GM10248 (cell line): ENCODE data around the gene KLHL21.

Source experiments
- CTCF ChIA-PET: fragments of 300-600 bp; sonication (Branson Sonifier 250); formaldehyde crosslinking; extraction: SDS; loops from one replicate; lab custom pipeline; 2021; ENCODE audit warnings: antibody characterized with exemption; lab: Yijun Ruan, JAX
- POLR2A ChIA-PET: fragments of 350-650 bp; sonication (Branson Sonifier 250); formaldehyde crosslinking; extraction: SDS; loops from one replicate; lab custom pipeline; 2020; ENCODE audit warnings: antibody characterized with exemption; lab: Yijun Ruan, JAX
- DNase-seq: peaks from one replicate; pipeline ENCODE4 v3.0.0; 2012; ENCODE audit errors: extremely low spot score
- CTCF ChIP-seq: IDR thresholded peaks from 2 replicates; pipeline ENCODE4 v1.5.1; 2012; ENCODE audit warnings: mild to moderate bottlenecking, low read depth; ENCODE audit errors: extremely low read depth, missing control alignments, control extremely low read depth

The KLHL21 gene

GRCh38 chr1:6614929-6615785, 12.5 kb upstream of the KLHL21 start:
- no peak for TF ChIP-seq CTCF
- ChIA-PET CTCF (interaction anchor here (0.7 to 1.3 kb wide), 4 partner anchors 9 to 61 kb away, joined by 3 to 4 read pairs (median 3); partner anchors contain the start of genes NOL9 and THAP3), POLR2A (no interaction called here)
- DNase-seq, result no peak

GRCh38 chr1:6614019-6614928, 11.6 kb upstream of the KLHL21 start:
- ChIA-PET POLR2A (no interaction called here), CTCF (no interaction called here)
- TF ChIP-seq CTCF, result no peak
- DNase-seq, result peak; percentile 84

GRCh38 chr1:6613361-6614018, 10.8 kb upstream of the KLHL21 start, which contains the start of gene PHF13:
TSS of gene PHF13 (plus strand) at chr1:6613731. CDS start at chr1:6614067, 336 bp downstream.
- no peak for TF ChIP-seq CTCF
- DNase-seq, result peak; percentile 98
- POLR2A ChIA-PET, result no interaction called here
- CTCF ChIA-PET, result no interaction called here

GRCh38 chr1:6612641-6613360, 10.1 kb upstream of the KLHL21 start:
- ChIA-PET POLR2A (no interaction called here), CTCF (interaction anchor here (0.9 to 1.8 kb wide), 3 partner anchors 11 to 59 kb away, joined by 3 to 4 read pairs (median 4); partner anchors contain the start of gene NOL9)
- peak; percentile 76 for DNase-seq
- no peak for TF ChIP-seq CTCF

GRCh38 chr1:6603915-6604558, 1.4 kb upstream of the KLHL21 start:
- no peak for TF ChIP-seq CTCF
- CTCF ChIA-PET, result interaction anchor here (1.0 to 1.9 kb wide), 4 partner anchors 14 to 50 kb away, joined by 4 to 6 read pairs (median 4); partner anchors contain the start of gene NOL9
- POLR2A ChIA-PET, result interaction anchor here (0.9 kb wide), 1 partner anchor 24 kb away, joined by 3 read pairs; the partner anchor contains the start of gene ZBTB48
- no peak for DNase-seq
